ENCODE results near the gene CCDC18. TPM values are rescaled to one million over a fixed set of nuclear protein-coding genes. Genes with fewer than 3 reads are reported as not detected.
A peak's percentile ranks its signal among the peaks of the same experiment; 100 is the strongest.

CCDC18 gene
- total RNA-seq, 1 experiment from 2014 or later: 18.9 TPM

DNA sequence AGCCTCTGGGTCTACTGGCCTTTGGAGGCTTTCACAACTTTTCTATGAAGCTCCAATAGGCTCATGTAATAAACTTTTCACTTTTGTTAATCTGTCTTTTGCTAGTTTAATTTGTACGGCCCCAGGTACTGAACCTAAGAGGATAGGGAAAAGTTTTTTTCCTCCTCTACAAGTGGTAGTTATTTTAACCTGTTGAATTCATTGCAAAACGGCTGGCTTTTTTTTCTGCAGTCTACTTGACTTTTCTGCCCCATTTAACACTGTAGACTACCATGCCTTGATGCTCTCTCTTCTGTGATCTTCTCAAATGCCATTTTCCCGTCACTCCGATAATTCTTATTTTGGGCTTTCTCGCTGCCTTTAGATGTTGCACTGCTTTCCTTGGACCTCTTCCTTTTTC, 121.6 kb downstream of the CCDC18 start:
- intact Hi-C loops (cut with micrococcal nuclease): loop anchor here (5.0 to 10.0 kb wide), 2 partner anchors 255 to 543 kb away; no protein-coding TSS in a partner anchor
- Histone ChIP-seq H3K9ac (ENCODE audit: low read length) (no peak overlapping the region), H3K9me3 (ENCODE audit: low read length) (no peaks in the 10 kb centered on the region), H2AFZ (ENCODE audit: low read length) (no peak overlapping the region), H3K4me3 (ENCODE audit: low read length) (no peak overlapping the region), H4K20me1 (ENCODE audit: low read length) (no peaks in the 10 kb centered on the region), H3K4me1 (ENCODE audit: insufficient read depth, low read length) (no peaks in the 10 kb centered on the region; the same call in 1 of the 2 replicates), H3K27ac (ENCODE audit: low read length) (no peak overlapping the region), H3K79me2 (ENCODE audit: low read length) (no peaks in the 10 kb centered on the region), H3K4me2 (ENCODE audit: low read length) (no peak overlapping the region), H3F3A (ENCODE audit: low read length, unreplicated experiment) (no peaks in the 10 kb centered on the region), H3K27me3 (ENCODE audit: low read length) (no peaks in the 10 kb centered on the region), H3K9me2 (replicated peaks; ENCODE audit: low read length) (no peaks in the 10 kb centered on the region), H3K36me3 (ENCODE audit: low read depth, low read length) (no peaks in the 10 kb centered on the region)
- TF ChIP-seq, protein P1, sequence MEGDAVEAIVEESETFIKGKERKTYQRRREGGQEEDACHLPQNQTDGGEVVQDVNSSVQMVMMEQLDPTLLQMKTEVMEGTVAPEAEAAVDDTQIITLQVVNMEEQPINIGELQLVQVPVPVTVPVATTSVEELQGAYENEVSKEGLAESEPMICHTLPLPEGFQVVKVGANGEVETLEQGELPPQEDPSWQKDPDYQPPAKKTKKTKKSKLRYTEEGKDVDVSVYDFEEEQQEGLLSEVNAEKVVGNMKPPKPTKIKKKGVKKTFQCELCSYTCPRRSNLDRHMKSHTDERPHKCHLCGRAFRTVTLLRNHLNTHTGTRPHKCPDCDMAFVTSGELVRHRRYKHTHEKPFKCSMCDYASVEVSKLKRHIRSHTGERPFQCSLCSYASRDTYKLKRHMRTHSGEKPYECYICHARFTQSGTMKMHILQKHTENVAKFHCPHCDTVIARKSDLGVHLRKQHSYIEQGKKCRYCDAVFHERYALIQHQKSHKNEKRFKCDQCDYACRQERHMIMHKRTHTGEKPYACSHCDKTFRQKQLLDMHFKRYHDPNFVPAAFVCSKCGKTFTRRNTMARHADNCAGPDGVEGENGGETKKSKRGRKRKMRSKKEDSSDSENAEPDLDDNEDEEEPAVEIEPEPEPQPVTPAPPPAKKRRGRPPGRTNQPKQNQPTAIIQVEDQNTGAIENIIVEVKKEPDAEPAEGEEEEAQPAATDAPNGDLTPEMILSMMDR (conservative IDR thresholded peaks at IDR 0.05; ENCODE audit: low read depth, low read length): no peak
- no peak for TF ChIP-seq EZH2 (IDR thresholded peaks at IDR 0.05; ENCODE audit: low read length, unreplicated experiment)
- POLR2A ChIA-PET (ENCODE audit: unreplicated experiment): no interaction called here
- no peak for DNase-seq
- CTCF ChIA-PET: no interaction called here
- no peak for ATAC-seq
- no TSS peak for BruUV-seq (replicated peaks)

DNA sequence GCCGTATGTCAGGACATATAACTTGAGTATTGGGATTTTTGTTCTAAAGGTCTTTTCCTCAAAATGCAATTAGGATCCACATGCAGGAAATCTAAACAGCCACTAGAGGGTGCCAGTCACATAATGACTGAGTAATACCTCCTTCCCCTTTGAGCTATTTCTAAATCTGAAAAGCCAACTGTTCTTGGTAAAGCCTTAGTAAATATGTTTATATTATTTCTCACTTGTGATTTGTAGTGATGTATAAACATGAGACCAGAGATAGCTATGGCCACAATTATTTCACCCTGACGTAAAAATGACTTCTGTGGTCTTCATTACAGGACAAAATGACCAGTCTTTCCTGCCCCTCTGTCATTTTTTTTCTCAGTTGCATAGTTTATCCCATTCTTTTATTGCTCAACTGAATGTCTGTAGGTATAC, 124.2 kb downstream of the CCDC18 start:
- ChIA-PET CTCF (interaction anchor here (0.5 to 1.7 kb wide), 13 partner anchors 20 to 557 kb away, joined by 3 to 19 read pairs (median 3); partner anchors contain the start of gene DR1), POLR2A (ENCODE audit: unreplicated experiment) (interaction anchor here (0.7 to 1.0 kb wide), 2 partner anchors 41 to 52 kb away, joined by 4 to 5 read pairs; partner anchors contain the start of gene DR1)
- Histone ChIP-seq H3K9me3 (ENCODE audit: low read length) (no peaks in the 10 kb centered on the region), H3K9ac (ENCODE audit: low read length) (no peak overlapping the region), H3K79me2 (ENCODE audit: low read length) (no peaks in the 10 kb centered on the region), H3K27me3 (ENCODE audit: low read length) (no peaks in the 10 kb centered on the region), H3K9me2 (replicated peaks; ENCODE audit: low read length) (no peaks in the 10 kb centered on the region), H4K20me1 (ENCODE audit: low read length) (no peaks in the 10 kb centered on the region), H3F3A (ENCODE audit: low read length, unreplicated experiment) (no peaks in the 10 kb centered on the region), H3K4me2 (ENCODE audit: low read length) (no peak overlapping the region), H3K27ac (ENCODE audit: low read length) (no peak overlapping the region), H3K36me3 (ENCODE audit: low read depth, low read length) (no peaks in the 10 kb centered on the region), H2AFZ (ENCODE audit: low read length) (no peak overlapping the region), H3K4me1 (ENCODE audit: insufficient read depth, low read length) (no peaks in the 10 kb centered on the region; the same call in 1 of the 2 replicates), H3K4me3 (ENCODE audit: low read length) (no peak overlapping the region)
- DNase-seq (peak; percentile 86), ATAC-seq (peak; percentile 75)
- intact Hi-C loops (cut with micrococcal nuclease): loop anchor here (1.0 to 10.0 kb wide), 5 partner anchors 20 to 540 kb away; no protein-coding TSS in a partner anchor
- TF ChIP-seq, protein P1 (conservative IDR thresholded peaks at IDR 0.05; ENCODE audit: low read depth, low read length): peak; percentile 95
- TF ChIP-seq EZH2phosphoT487 (IDR thresholded peaks at IDR 0.05; ENCODE audit: borderline replicate concordance, low read length): no peak
- no TSS peak for BruUV-seq (replicated peaks)

DNA sequence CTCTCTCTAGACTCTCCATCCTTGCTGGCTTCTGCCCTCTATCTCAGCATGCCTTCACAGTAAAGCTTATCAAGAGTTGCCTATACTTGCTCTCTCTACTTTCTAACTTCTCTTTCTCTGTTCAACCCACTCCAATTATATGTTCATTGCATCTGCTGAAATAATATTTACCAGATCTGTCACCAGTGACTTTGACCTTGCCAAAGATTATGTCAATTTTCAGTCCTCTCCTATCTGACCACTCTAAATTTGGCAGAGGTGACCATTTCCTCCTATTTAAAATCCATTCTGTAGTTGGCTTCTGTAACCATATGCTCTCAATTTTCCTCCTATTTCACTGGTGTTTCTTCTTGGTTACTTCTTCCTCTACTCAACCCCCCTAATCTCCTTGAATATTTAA, 126.4 kb downstream of the CCDC18 start:
- H3K9me3 ChIP-seq (ENCODE audit: low read length): no peaks in the 10 kb centered on the region
- H3K79me2 ChIP-seq (ENCODE audit: low read length): no peaks in the 10 kb centered on the region
- no peaks in the 10 kb centered on the region for H3K27me3 ChIP-seq (ENCODE audit: low read length)
- H3K4me1 ChIP-seq (ENCODE audit: insufficient read depth, low read length): no peaks in the 10 kb centered on the region; the same call in 1 of the 2 replicates
- ATAC-seq: no peak
- no peak overlapping the region for H3K9ac ChIP-seq (ENCODE audit: low read length)
- intact Hi-C loops (cut with micrococcal nuclease): loop anchor here (10.0 kb wide), 1 partner anchor 538 kb away; no protein-coding TSS in a partner anchor
- BruUV-seq (replicated peaks): no TSS peak
- POLR2A ChIA-PET (ENCODE audit: unreplicated experiment): no interaction called here
- no peak overlapping the region for H3K27ac ChIP-seq (ENCODE audit: low read length)
- H3K36me3 ChIP-seq (ENCODE audit: low read depth, low read length): no peaks in the 10 kb centered on the region
- CTCF ChIA-PET: no interaction called here
- H2AFZ ChIP-seq (ENCODE audit: low read length): no peak overlapping the region
- no peak for DNase-seq
- no peak overlapping the region for H3K4me2 ChIP-seq (ENCODE audit: low read length)
- H4K20me1 ChIP-seq (ENCODE audit: low read length): no peaks in the 10 kb centered on the region
- H3K9me2 ChIP-seq (replicated peaks; ENCODE audit: low read length): no peaks in the 10 kb centered on the region
- H3F3A ChIP-seq (ENCODE audit: low read length, unreplicated experiment): no peaks in the 10 kb centered on the region
- H3K4me3 ChIP-seq (ENCODE audit: low read length): no peak overlapping the region
- TF ChIP-seq EZH2phosphoT487 (IDR thresholded peaks at IDR 0.05; ENCODE audit: borderline replicate concordance, low read length) (no peak), EZH2 (IDR thresholded peaks at IDR 0.05; ENCODE audit: low read length, unreplicated experiment) (no peak)
- TF ChIP-seq, protein P1 (conservative IDR thresholded peaks at IDR 0.05; ENCODE audit: low read depth, low read length): no peak
